ENCODE data around the gene POLR3E. TPM values are rescaled to one million over a fixed set of nuclear protein-coding genes. Genes with fewer than 3 reads are reported as not detected.
"Not testable (repeated sequence)": the region's sequence is repeated elsewhere in the genome, so short reads cannot be mapped to it uniquely, and the experiment has no call there.

POLR3E gene
- total RNA-seq, 6 experiments from 2014 or later, result 31.6 to 36.3 (median 32.6) TPM

DNA sequence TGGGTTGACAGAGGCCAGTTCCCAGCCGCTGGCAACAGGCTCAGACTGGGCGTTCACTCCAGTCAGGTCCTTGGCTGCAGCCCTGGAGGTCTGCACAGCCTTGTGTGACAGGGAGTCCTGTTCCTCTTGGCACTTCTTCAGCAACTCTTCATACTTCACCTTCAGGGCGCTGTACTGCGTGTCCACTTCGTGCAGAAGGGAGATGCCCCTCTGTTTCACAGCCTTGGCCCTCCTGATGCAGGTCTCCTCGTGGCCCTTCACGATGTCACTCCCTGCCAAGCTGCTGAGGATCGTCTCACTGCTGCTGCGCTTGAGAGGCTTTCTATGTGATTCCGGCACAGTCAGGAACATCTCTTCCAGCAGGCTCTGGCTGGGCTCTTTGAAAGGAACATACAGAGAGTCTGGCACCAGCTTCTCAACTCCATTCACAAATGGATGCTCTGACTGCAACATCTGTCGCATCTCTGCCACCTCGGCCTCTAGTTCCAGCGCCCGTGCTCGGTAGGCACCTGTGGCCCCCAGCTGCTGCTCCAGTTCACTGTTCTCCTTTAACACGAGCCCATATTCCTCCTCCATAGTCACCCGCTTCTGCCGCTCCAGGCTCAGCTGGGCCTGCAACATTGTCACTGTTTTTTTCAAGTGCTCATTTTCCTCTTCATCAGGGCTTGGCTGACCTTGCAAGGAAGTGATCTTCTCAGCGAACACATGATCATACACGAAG lies 50.1 kb downstream of the POLR3E start:
- Mint-ChIP-seq H3K27me3 (ENCODE audit: insufficient read depth) (no peaks in the 10 kb centered on the region), H3K36me3 (ENCODE audit: low read depth) (peaks cover 70% of the 10 kb centered on the region), H3K4me3 (no peak overlapping the region; the same call in 1 of the 2 replicates), H3K4me1 (ENCODE audit: low read depth) (peaks cover 34% of the 10 kb centered on the region), H3K27ac (peak overlapping the region; percentile 38; the same call in 1 of the 2 replicates), H3K9me3 (no peaks in the 10 kb centered on the region)
- no peak for DNase-seq
- TF ChIP-seq, protein P1, sequence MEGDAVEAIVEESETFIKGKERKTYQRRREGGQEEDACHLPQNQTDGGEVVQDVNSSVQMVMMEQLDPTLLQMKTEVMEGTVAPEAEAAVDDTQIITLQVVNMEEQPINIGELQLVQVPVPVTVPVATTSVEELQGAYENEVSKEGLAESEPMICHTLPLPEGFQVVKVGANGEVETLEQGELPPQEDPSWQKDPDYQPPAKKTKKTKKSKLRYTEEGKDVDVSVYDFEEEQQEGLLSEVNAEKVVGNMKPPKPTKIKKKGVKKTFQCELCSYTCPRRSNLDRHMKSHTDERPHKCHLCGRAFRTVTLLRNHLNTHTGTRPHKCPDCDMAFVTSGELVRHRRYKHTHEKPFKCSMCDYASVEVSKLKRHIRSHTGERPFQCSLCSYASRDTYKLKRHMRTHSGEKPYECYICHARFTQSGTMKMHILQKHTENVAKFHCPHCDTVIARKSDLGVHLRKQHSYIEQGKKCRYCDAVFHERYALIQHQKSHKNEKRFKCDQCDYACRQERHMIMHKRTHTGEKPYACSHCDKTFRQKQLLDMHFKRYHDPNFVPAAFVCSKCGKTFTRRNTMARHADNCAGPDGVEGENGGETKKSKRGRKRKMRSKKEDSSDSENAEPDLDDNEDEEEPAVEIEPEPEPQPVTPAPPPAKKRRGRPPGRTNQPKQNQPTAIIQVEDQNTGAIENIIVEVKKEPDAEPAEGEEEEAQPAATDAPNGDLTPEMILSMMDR (IDR thresholded peaks at IDR 0.05), result no peak

DNA sequence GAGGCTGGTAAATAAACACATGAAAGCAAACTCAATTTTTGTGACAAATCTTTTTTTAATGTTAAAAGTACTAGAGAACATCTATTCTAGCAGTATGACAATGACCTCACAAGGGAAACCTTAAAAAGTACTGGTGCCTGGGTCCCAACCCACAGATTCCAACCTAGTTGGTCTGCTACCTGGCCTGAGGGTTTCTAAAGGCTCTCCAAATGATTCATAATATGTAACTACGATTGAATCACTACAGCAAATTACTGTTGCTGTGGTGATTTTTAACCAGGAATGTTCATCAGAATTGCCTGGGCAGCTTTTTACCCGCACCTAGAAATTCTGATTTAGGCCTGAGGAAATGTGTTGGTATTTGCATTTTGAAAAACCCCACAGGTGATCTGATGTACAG lies 51.1 kb downstream of the POLR3E start:
- TF ChIP-seq, protein P1 (IDR thresholded peaks at IDR 0.05), result no peak
- H3K27ac Mint-ChIP-seq, result peak overlapping the region; percentile 80
- H3K36me3 Mint-ChIP-seq (ENCODE audit: low read depth), result peaks cover 68% of the 10 kb centered on the region
- H3K4me3 Mint-ChIP-seq, result no peak overlapping the region; the same call in 1 of the 2 replicates
- peak; percentile 72 for DNase-seq
- H3K27me3 Mint-ChIP-seq (ENCODE audit: insufficient read depth), result no peaks in the 10 kb centered on the region
- no peaks in the 10 kb centered on the region for H3K9me3 Mint-ChIP-seq
- H3K4me1 Mint-ChIP-seq (ENCODE audit: low read depth), result peaks cover 39% of the 10 kb centered on the region

- H3K36me3 Mint-ChIP-seq (ENCODE audit: low read depth), result peaks cover 68% of the 10 kb centered on the region
- H3K4me3 Mint-ChIP-seq; H3K27ac Mint-ChIP-seq; DNase-seq; H3K9me3 Mint-ChIP-seq; H3K27me3 Mint-ChIP-seq (ENCODE audit: insufficient read depth): not testable (repeated sequence)
- peaks cover 65% of the 10 kb centered on the region for H3K4me1 Mint-ChIP-seq (ENCODE audit: low read depth)
Measured at GRCh38 chr16:22351017-22351416, 53.8 kb downstream of the POLR3E start.

DNA sequence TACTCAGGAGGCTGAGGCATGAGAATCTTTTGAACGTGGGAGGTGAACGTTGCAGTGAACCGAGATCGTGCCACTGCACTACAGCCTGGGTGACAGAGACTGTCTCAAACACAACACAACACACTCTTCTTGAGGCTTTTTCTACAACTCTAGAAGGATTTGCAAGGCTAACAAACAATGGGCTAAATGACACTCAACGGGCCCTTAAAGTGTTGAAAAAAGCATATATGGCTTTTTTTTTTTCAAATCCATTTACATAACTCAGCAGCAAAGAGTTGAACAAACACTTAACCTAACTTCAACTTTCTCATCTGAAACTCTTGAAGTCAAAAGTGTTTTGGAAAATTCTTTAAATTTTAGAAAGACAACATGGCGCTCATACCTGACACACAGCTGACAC lies 54.9 kb downstream of the POLR3E start:
- Mint-ChIP-seq H3K36me3 (ENCODE audit: low read depth) (peaks cover 62% of the 10 kb centered on the region), H3K27ac (peak overlapping the region; percentile 92), H3K9me3 (no peaks in the 10 kb centered on the region), H3K27me3 (ENCODE audit: insufficient read depth) (no peaks in the 10 kb centered on the region), H3K4me1 (ENCODE audit: low read depth) (peaks cover 65% of the 10 kb centered on the region), H3K4me3 (no peak overlapping the region)
- TF ChIP-seq, protein P1 (IDR thresholded peaks at IDR 0.05), result no peak
- DNase-seq, result no peak

- no peak for DNase-seq
- no peaks in the 10 kb centered on the region for H3K9me3 Mint-ChIP-seq
- peaks cover 60% of the 10 kb centered on the region for H3K36me3 Mint-ChIP-seq (ENCODE audit: low read depth)
Measured at GRCh38 chr16:22352723-22353122, 55.5 kb downstream of the POLR3E start.

More at GRCh38 chr16:22352723-22353122, 55.5 kb downstream of the POLR3E start:
- Mint-ChIP-seq H3K27me3 (ENCODE audit: insufficient read depth) (no peaks in the 10 kb centered on the region), H3K27ac (peak overlapping the region; percentile 92), H3K4me1 (ENCODE audit: low read depth) (peaks cover 66% of the 10 kb centered on the region), H3K4me3 (no peak overlapping the region)
- TF ChIP-seq, protein P1 (IDR thresholded peaks at IDR 0.05), result no peak

Data from HFFc6 (cell line).